ENCODE results near the gene TRPC4. TPM values are rescaled to one million over a fixed set of nuclear protein-coding genes. Genes with fewer than 3 reads are reported as not detected.

The TRPC4 gene
- total RNA-seq, 1 donor from 2014 or later, result 0.15 TPM

DNA sequence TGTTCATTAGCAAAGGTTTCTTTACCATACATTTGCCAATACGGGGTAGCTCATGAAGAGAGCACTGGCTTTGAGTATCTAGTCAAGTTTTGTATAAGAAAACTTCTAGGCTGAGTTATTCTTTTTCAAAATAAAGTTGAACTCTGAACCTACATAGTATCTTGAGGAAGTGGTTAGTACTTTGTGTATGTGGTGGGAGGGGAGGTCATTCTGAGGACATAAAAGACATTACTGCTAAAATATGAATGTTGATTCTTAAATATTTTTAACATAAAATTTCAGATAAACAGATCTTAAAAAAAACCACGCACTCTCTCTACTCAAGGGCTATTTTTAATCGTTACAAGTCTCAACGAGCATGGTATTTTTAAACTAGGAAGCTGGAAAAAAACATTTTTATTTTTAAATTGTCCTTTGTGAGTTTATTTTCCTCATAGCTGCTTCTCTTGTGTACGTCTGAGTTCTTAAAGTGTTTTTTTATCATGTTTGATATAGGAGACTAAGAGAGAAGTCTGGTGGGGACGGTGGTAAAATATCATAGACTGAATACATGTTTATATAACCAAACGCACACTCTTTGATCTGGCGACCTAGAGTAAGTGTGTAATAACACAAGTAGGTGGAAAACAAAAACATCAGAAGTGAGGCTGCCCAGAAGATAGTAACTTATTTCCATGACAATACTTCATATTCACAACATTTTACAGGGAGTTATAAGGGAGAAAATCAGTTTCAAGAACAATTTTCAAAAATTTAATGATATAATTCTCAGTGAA is 153.0 kb downstream of the TRPC4 start:
- no peak for DNase-seq (ENCODE audit: low read depth)

DNA sequence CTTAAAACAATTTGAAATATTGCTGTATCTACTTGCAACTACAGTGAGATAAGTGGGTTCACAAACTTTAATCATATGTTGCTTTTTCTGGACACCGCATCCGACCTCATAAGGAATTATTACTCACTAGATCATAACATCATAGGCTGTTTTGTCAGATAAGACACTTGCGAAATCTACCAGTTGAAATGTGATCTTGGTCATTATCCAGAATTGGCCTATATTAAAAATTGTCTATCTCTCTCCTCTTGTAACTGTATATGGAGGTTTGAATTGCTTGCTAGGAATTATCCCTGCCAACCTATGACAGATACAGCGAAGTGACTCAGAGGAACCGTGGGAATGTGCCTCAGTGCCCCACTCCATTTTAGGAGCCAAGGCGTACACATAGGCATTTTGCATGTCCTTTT is 154.0 kb downstream of the TRPC4 start:
- no peak for DNase-seq (ENCODE audit: low read depth)

DNA sequence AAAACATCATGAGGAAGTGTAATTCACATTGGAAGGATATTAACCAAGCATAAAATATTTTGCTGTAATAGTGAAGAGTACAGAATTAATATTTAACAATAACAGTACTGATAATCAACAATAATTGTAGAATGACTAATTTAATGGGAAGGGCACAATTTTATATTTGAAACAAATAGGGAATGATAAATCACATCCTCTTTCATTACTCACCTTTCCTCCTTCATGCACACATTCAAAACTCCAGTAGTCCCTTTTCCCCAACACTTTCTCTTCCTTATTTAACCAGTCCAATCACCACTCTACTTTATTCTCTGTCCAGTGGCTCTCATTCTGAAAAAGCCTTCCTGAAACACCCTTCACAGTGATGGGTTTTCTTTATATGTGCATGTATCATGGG is 160.3 kb downstream of the TRPC4 start:
- DNase-seq (ENCODE audit: low read depth), result no peak

DNA sequence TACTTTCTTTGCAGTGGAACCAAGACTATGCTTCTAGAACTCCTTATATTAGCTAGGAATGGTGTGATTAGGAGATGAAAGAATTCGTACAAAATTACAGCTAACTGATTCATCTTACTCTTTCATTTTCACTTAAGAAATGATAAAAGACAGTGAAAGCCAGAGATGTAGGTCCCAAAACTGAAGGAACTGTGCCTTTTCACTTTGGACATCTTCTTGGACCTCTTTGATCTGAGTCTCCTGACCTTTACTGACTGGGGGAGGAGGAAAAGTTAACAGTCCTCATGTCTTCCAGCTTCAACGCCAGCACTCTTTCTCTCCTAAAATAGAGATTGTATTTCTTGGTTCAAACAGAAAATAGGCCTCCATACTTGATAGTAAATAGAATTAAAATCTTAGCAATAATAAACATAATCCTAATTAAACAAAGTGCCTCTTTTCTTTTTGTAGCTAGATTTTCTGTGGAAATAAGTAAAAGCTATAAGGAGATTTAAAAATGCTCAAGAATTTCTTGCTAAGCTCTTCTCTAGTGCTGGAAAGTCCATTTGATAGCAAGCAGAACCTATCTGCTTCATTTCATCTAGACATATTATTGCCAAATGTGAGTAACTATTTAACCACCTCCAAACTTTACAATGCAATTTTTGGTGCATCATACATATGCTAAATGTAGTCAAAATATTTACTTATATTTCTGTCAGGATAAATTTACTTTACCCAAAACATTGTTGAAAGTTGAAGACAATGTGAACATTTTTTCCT is 161.7 kb downstream of the TRPC4 start:
- no peak for DNase-seq (ENCODE audit: low read depth)

DNA sequence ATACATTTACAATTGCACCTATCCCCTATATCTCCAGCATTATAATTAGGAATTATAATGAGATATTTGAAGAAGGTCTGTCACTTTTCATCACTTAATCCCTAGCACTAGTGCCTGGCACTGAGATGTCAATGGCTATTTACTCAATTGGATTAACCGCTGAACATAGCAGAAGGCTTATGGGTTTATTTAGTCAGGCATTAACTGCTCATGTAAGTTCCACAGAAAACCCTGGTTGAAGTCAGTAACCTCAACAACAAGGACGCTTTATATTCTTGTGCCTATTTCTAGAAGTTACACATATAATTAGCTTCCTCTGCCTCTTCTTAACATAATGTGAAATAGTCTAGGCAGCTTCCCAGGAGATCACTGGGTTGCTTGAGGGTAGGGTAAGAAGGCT is 163.5 kb downstream of the TRPC4 start:
- DNase-seq (ENCODE audit: low read depth), result no peak

DNA sequence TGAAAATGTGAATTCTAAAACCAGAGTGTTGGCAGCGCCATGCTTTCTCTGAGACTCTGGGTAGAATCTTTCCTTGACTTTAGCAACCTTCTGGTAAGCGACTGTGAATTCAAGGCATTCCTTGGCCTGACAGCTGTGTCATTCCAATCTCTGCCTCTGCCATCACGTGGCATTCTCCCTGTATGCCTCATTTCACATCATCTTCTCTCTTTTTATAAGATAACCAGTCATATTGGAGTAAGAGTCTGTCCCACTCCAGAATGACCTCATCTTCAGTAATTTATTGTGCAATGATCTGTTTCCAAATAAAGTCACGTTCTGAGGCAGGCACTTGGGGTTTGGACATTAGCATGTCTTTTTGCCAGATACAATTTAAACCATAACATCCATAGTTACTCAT is 167.6 kb downstream of the TRPC4 start:
- DNase-seq (ENCODE audit: low read depth), result peak; percentile 89

DNA sequence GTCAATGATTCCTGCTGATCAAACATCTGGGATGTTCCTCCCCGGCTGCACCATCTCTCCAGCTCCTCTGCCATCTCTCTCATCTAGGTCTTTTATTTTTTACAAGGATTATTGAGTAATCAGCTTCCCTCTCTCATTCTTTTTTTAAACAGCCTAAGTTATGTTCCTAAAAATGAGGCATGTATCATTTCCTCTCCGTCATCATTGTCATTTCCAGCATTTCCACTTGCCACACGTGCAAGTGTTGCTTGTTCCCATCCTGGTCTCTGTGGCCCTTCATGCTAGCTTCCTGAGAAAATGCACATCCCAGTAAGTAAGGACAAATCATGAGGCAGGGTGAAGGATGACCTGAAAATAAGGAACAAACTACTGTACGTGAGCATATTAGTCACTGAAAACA is 168.3 kb downstream of the TRPC4 start:
- no peak for DNase-seq (ENCODE audit: low read depth)

DNA sequence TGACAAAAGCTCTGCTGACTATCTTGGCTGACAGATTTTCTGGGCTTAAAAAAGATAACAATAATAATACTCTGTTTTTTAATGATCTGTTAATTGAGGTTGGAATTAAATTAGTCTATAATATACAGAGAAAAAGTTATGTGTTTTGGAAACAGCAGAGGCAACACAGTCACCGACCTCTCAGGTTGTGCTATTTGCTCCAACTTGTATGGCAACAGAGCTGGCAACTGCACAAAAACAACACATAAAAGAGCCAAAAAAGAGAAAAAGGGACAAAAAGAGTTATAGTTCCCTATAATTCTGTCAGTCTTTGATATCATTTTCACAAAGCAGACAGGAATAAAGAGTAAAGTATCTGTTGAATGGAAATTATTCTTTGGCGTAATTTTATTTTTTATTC is 168.7 kb downstream of the TRPC4 start:
- DNase-seq (ENCODE audit: low read depth), result no peak

DNA sequence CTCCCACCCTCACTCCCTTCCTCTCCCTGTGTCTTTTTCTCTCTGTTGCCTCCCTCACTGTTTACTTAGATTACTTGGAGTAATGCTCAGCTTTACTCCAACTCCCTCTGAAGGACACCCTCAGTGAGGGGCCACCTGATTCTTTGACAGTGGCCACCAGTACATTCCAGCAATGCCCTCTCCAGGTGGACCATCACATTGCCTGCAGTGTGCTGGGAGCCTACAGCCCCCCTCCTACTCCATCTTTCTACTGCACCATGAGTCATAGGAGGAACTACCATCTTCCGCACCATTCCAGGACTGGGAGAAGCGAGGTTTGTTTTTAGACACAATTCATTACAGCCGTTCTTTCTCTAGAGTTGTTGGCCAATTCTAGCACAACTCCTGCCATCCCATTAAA is 174.4 kb downstream of the TRPC4 start:
- no peak for DNase-seq (ENCODE audit: low read depth)

DNA sequence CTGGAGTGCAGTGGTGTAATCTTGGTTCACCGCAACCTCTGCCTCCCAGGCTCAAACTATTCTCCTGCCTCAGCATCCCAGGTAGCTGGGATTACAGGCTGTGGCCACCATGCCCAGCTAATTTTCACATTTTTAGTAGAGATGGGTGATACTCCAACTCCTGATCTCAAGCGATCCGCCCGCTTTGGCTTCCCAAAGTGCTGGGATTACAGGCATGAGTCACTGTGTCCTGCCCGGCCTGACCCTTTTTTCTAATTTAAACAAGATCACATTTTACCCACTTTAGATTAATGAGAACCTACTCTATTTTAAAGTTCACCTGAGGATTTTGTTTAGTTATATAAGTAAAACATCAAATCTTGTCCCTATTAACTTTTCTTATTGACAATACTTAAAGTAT is 179.2 kb downstream of the TRPC4 start:
- no peak for DNase-seq (ENCODE audit: low read depth)

DNA sequence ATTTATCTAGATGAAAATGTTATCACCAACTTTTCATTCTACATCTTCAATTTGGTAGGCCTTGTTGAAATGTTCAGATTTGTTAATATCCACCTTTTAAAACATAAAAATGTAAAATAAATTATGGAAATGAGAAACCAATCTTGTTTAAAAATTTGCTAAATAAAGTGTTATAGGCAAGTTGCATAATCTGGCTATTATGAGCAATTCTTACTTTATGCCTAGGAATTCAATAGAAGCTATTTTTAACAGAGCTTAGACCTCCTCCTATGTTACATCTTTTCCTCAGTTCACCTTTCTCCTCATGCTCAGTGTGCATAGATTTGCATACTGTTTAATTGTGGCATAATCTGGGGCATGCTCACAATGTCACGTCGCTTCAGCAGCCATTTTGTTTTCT is 183.1 kb downstream of the TRPC4 start:
- no peak for DNase-seq (ENCODE audit: low read depth)

DNA sequence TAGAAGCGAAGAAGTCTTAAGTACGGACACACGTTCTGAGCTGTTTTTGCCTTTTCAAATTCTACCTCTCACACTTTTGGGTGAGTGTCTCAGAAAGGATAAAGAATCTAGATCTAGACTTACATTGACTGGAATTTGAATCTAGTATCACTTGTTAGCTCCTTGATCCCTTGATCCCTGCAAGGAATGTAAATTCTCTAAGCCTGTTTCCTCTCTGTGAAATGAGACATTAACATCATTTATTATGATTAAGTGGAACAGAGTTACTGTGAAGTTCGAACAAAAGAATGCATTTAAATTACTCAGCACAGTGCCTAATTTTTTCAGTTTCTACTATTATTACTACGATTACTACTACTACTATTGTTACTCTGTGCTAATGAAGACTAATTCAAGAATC is 184.4 kb downstream of the TRPC4 start:
- DNase-seq (ENCODE audit: low read depth), result no peak

DNA sequence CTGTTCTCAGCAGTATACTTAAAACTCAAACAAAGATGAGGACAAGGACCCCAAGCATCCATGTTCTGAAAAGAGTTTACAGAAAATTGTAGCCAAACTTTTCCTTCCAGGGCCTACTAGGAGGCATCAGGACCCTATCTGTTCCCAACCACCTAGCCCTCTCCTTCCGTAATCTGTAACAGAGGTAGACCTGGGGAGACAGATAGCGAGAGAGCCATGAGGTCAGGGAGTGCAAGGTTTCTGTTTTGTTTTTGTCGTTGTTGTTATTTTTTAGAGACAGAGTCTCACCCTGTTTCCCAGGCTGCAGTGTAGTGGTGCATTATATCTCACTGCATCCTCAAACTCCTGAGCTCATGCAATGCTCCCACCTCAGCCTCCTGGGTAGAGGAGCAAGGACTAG is 187.1 kb downstream of the TRPC4 start:
- no peak for DNase-seq (ENCODE audit: low read depth)

DNA sequence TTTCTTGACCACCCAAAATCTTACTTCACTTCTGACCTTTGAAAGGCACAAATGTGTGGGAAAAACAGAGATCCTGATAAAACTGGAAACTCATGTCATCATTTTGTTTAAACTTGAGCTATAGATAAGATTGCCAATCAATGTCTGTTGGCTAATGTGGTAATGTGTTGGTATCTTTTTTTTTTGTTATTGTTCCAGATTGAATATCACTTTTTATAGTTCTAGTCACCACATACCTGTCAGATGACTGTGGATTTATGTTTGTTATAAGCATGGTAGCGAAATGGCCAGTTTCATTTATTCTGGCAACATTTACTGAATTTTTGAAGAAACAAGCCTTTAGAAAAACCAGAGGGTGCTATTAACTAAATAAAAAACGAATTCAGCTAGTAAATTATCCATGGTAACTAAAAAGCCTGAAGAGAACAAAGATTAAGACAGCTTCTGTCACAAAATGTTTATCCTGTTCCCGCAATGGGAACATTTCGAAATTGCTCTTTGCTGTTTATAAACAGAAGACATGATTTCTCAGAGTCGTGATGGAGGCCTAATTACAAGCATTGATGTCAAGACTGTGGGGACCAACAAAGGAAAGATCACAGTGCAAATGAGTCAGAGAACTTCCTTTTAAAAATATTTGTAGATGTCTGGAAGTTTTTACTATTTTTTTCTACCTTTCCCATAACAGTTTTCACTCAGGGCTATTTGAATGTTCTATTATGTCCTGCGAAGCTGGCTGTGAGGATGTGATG is 188.1 kb downstream of the TRPC4 start:
- peak; percentile 55 for DNase-seq (ENCODE audit: low read depth)

DNA sequence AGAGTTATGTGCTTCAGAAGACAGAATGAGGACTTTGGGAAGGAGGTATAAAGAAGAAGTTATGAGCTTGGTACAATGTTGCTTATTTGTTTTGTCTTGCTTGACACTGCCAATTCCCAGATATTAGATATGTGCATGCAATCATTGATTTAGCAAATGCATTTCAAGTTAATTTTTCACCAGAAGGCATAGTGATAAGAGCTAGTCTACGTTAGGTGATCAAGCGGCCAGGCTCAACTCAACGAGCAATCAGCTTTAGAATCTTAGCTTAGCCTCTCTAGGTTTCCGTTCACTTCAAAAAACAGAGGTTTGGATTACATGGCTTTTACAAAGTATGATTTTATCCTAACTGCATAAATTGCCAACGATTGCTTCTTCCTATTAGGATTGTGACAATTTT is 189.4 kb downstream of the TRPC4 start:
- DNase-seq (ENCODE audit: low read depth), result no peak

DNA sequence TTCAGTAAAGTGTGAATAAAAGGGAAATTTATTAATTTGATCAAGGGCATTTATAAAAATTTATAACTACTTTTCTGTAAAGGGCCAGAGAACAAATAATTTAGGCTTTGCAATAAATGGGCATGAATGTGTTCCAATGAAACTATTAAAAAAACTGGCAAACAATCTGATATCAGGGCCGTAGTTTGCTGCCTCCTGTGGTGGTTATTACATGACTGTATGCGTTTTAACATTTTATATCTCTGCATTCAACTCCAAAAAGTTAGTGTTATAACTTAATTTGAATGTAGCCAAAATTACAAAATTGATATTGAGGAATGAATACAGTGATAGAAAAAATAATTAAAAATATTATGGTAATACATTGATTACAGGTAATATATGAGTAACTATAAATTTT is 190.5 kb downstream of the TRPC4 start:
- no peak for DNase-seq (ENCODE audit: low read depth)

DNA sequence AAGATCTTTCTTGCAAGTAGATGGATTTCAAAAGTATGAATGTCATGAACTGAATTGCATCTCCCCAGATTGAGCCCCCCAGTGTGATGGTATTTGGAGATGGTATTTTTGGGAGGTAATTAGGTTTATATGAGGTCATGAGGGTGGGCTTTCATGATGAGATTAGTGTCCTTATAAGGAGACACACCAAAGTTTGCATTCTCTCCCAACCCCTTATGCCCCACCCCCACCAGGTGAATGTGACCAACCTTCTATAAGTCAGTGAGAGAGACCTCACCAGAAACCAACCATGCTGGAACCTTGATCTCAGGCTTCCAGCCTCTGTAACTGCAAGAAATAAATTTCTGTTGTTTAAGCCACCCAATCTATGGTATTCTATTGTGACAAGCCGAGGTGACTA is 199.7 kb downstream of the TRPC4 start:
- DNase-seq (ENCODE audit: low read depth), result no peak

DNA sequence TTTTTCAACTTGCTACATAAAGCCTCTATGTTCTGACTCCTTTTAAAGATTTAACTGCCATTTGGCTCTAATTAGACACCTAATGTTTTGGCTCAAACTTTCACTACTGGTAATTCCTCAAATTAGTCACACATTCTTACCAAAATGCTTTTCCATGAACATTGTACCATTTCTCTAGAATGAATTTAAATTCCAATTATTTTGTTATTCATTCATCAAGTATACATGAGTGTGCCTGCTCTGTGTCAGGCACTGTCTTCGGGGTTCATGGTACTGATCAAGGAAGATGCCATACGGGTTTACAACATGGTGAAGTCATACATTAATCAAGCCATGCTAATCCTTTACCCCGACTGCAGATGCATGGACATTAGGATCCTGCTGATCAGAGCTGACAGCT is 201.9 kb downstream of the TRPC4 start:
- peak; percentile 7 for DNase-seq (ENCODE audit: low read depth)

DNA sequence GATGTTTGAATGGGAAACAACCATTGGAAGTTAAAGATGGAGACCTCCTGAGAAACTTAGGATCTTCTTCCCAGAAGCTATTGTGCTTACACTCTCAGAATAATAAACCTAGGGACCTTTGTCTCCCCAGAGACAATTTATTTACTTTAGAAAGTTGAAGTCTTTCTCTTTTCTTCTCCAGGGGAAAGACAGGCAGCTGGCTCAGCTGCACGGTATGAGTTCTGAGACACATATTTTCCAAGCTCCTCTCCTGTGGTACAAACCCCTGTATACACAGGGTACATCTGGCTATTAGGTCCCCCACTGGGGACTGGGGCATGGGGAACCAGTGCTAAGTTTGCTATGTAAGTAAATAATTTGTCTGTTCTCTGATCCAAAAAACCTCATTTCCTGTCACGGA is 203.5 kb downstream of the TRPC4 start:
- no peak for DNase-seq (ENCODE audit: low read depth)

DNA sequence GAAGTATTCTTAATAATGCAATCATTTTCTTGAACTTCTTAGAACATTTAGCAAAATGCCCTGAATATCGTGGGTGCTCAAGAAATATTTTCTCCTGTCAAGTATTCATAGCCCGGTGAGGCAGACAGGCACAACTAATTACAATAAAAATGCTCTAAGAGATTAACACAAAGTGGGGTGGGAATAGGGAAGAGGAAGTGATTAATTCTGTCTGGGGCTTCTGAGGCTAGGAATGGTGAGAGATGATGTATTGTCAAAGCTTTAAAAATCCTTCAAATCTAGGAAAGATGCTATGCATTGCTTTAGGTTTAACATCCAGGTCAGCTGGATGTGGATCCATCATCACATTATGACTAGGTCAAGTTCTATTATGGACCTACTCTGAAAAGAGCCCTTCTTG is 204.2 kb downstream of the TRPC4 start:
- DNase-seq (ENCODE audit: low read depth), result no peak

DNA sequence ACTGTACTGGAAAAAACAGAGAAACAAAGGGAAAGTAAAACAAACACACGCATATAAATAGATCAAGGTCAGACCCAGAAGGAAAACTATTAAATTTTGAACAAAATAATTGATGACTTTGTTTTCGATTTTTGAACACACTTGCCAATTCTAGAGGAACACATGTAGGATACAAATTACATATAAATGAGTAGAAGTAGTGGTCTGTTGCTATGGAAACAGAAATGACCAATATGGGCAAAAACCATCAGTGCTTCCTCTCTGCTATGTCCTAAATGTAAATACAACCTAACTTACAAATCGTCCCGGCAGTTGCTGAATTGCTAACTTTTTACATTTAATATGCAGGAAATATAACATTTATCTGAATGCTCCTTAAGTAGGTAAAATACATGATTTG is 205.8 kb downstream of the TRPC4 start:
- no peak for DNase-seq (ENCODE audit: low read depth)

DNA sequence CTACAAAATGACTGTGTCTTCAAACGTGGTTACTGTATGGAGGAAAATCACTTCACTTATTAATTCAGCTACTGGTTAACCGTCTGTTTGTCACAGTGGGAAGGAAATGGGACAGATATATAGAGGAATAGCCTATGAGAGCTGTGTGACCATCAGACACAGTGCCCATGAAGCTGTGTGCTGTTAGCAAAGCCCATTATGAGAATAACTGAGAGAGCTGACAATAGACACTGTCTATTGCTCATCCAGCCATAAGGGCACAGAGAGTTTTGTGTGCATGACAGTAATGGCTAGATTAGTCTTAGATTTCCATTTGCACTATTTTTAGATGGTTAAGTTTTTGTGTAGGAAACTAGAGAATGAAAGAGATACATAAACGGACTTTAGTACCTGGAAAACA is 206.9 kb downstream of the TRPC4 start:
- no peak for DNase-seq (ENCODE audit: low read depth)

DNA sequence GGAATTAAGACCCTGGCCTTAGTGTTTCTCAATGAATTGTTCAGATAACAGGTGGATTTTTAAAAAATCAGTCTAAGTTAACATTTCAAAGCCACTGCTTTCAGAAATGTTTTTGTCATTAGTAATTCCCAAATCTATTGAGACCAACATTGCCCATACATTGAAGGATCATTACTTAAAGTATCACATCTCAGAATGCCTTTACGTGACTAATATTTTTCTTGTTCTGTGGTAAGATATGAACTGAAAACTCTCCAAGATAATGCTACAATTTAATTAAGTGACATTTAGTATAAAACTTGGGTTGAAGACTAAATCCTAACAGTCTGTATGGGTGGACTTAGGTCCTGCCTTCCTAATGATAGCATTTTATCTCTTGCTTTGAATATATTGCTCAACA is 211.6 kb downstream of the TRPC4 start:
- no peak for DNase-seq (ENCODE audit: low read depth)
